NK-92 treated with Interleukin-12 subunit alpha and Interleukin-12 subunit beta, amount 100 ng/mL, for 24 hours (cell line): Measurements from ENCODE around the gene PPP2R5C.

ENCODE experiments used
- DNase-seq: peaks from one replicate; lab custom pipeline; 2025; lab: John Stamatoyannopoulos, UW

PPP2R5C gene

DNA sequence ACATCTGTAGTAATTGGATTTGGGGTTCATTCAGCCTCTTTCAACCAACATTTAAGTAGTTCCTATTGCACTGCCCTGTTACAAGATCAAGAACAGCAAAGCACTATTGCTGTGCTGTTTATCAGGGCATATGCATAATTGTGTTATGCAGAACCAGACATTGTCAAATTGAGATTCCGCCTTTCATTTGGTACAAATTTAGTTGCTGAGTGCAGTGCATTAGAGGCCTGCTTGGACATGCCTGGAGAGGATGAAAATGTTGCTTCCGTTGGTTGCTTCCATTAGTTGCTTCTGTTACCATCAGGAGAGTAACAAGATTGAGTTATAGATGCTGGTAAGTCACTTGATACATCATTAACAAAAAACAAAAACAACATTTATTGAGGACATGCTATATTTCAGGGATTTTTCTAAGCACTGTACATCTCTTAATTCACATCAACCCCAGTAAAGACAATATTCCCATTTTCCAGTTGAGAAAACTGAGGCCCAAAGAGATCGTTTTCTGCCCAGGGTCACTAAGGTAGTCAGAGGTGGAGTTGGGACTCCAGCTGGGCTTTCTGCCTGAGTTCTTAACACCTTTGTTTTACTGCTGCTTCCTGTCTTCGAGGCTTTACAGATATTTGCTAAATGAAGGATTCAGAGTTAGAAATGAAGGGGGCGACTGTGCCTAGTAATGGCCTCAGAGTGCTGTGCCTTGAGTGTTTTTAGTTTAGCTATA is 79.3 kb downstream of the PPP2R5C start:
- DNase-seq: no peak

DNA sequence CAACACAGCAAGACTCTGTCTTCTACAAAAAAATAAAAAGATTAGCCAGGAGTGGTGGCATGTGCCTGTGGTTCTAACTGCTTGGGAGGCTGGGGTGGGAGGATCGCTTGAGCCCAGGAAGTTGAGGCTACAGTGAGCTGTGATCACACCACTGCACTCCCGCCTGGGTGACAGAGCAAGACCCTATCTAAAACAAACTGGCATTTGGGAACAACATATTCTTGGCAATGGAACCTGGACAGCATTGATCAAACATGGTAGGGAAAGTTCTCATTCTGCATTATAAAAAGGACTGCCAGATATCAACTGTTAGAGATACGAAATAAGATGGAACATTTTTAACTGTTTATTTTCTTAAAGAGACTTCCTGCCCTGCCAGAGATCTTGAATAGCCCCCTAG is 81.5 kb downstream of the PPP2R5C start:
- DNase-seq: no peak

DNA sequence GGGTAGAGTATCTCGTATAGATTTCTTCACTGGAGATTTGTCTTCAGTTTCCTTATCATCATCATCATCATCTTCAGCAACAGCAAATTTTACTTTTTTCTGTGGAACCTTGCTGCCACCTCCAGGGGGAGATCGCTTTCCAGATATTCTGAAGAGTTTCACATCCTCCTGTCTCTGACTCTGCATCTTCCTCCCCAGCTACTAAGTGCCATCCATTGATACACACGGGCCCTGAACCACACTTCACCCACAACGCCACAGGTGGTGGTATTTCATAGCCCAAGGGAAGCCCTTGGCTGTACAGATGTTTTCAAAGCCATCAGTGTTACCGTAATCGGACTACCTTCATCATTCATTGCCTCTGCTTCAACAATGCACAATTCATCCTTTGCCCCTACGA is 82.2 kb downstream of the PPP2R5C start:
- DNase-seq: no peak

DNA sequence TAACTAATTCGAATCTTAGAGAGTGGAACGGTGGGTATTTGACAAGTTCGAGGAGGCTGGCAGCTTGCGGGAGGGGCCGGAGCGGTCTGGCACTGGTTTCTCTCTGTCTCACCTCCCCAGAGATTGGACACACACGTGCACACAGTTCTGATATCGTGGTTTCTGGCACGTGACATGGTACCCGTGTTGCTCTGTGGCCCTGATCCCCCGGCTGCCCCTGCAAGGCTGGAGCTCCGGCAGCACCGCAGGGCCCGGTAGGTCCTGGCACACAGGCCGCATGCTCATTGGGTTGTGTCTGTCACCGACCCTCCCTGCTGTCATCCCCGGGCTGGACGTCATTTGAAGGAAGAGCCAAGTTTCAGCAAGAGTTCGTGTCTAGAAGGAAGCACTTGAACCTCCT is 82.7 kb downstream of the PPP2R5C start:
- DNase-seq: no peak

DNA sequence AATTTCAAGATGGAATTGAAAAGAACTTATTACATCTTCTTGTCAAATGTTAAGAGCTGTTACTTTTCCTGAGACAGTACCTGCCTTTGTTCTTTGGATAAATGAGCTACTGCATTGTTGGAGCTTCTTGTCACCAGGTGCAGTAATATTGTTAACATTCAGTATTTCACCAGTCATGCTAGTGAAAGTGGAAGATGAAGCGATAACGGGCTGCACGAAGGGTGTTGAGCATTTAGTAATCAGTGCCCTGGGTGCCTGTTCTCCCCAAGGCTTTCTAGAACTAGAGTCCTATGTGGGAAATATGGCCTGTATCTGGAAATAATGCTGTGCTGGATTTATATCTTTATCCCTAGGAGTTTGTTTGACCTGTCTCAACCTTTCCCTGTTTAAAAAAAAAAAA is 83.2 kb downstream of the PPP2R5C start:
- no peak for DNase-seq

DNA sequence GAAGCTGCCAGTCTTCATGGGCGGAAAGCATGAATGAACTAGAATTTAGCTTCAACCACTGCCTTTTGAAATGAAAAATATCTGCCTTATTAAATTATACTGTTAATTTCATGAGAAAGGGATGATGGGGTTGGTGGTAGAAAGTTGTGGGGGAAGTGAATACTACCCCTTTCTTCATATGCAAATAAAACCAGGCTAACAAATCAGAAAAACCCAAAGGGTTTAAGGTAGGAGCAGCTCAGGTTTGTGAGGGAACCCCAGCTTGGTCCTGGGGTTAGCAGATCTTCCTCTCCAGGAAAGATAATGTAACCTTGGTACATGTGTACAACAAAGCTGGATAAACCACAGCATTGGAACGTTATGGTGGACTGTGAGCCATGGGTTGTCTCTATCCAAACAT is 84.0 kb downstream of the PPP2R5C start:
- DNase-seq: no peak

DNA sequence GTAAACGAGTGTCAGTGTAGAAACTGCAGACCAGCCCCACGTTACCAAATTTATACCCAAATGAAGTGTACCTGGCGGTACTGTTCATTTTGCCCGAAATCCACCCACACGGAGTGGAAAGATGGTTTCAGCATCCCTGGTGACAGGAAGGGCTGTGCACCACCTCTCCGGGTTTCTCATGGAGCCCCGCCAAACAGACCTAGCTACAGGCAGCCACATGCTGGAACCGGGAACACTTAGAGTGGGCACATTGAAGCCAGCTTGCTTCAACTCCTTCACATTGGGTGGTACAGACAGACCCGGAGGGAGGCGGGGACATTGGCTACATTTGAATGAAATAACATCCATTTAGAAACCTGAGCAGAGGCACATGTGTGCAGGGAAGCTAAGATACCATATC is 84.4 kb downstream of the PPP2R5C start:
- no peak for DNase-seq

DNA sequence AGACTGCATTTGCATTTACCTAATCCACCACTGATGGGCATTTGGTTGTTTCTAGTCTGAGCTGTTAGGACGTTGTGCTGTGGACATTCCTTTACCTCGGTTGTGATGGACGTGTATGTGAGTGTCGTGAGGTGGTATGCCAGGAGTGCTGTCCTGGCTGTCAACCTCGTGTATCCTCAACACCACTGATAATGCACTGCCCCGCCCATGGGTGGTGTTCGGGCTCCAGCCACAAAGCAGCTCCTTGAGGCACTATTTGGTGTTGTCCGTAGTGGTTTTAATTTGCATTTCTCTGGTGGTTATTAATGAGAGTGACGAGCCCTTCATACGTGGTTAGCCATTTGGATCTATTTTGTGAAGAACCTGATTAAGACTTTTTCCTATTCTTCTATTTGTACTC is 87.6 kb downstream of the PPP2R5C start:
- no peak for DNase-seq

DNA sequence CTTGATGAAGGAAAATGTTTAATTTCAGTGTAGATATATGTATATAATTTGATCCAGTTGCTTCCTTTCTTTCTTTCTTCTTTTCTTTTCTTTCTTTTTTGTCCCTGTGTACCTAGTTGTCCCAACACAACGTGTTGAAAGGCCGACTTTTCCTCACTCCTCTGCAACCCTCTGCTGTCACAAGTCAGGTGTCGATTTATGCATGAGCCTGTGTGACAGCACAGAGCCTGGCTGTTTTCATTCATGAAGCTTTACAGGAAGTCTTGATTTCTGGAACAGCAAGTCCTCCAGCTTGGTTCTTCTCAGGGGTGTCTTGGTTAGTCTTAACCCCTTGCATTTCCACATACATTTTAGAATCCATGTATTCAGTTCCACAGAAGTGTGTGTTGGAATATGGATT is 88.1 kb downstream of the PPP2R5C start:
- no peak for DNase-seq

DNA sequence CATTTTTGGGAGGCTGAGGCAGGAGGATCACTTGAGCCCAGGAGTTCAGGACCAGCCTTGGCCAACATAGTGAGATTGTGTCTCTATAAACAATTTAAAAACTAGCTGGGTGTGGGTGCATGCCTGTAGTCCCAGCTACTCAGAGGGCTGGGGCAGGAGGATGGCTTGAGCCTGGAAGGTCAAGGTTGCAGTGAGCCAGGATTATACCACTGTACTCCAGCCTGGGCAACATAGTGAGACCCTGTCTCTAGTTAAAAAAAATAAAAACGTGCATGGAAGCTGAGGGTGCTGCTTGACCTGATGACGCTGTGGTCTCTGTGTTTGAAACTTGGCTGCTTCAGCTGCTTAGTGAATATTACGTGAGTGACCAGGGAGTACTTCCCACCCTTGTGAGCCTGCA is 89.7 kb downstream of the PPP2R5C start:
- no peak for DNase-seq

DNA sequence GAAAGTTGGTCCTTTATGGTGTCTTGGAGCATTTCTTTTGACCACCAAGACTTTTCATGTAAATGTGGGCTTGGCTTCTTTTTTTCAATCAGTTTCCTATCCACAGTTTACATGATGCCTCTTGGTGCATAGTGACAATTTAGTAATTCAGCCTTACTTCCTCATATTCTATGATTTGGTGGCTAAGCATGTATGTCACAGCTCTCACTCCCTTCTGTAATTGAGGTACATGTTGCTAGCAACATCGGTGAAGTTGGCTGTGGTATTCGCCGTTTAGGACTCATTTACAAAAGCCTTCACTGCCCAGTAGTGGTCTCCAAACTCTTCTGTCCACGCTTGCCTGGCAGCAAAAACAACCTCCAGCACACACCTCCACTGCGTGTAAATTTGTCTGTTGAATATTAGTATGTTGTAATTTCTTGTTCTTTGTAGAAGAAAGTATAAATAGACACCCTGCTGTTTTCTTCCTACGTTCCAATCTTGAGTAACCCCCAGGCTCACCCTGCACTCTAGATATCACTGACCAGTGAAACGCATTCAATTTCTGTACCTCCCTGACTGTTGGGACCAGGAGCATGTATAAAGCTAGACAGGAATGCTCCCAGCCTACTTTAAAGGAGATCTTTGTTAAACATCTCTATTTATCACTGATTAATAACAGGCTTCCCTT is 90.4 kb downstream of the PPP2R5C start:
- no peak for DNase-seq

DNA sequence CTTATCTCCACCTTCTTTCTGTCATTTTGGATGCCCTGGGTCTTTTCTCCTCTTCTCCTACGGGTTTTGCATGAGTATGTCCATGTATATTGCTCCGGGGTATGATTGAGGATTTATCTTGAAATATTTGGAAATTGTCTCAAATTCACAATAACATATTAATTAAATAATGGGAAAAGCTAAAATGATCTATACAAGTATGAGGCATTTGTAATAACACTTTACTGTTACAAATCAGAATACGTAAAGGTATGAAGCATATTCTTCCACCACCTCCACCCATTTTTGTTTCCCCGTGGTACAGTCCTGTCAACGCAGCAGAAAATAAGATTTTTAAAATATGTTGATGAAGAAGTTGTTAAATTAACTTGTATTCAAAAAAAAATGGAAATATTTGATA is 91.3 kb downstream of the PPP2R5C start:
- no peak for DNase-seq

DNA sequence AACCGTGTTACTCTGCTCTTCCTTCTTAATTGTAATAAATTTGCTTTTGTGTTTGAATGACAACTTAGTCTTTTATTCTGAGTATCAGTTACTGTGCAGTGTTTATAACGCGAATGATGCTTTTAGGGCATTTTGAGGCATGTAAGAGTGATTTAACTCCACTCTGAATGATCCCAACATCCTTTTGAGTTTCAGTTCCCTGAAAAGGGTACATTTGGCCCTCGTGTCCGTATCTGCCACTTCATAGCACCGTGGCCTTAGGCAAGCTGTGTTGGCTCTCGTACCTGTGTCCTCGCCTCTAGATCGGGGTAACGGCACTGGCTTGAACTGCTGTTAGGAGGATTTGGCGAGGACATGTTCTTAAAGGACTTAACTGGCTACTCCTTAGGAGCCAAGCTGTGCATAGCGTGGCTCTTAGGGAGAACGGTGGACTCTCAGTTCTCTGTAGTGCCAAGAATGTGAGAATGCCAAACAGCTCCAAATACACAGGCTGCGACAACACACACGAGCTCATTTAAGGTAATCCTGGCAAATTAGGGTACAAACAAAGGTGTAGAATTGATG is 92.0 kb downstream of the PPP2R5C start:
- DNase-seq: no peak

DNA sequence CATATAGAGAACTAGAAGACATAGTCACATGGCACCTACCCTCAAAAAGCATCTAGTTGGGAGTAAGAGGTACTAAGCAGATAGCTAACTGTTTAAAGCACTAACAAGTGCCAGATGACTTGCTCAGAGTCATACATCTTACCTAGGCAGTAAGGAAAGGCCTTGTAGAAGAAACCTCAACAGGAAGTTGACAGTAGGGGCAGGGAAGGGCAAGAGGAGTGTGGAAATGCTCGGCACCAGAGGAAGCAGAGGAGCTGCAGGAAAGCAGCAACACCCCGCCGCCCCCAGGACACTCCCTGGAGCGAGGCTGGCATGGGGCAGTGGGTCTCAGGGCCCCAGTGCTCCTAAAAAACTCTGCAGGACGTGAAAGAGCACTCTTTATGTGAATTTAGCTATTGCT is 92.9 kb downstream of the PPP2R5C start:
- no peak for DNase-seq

DNA sequence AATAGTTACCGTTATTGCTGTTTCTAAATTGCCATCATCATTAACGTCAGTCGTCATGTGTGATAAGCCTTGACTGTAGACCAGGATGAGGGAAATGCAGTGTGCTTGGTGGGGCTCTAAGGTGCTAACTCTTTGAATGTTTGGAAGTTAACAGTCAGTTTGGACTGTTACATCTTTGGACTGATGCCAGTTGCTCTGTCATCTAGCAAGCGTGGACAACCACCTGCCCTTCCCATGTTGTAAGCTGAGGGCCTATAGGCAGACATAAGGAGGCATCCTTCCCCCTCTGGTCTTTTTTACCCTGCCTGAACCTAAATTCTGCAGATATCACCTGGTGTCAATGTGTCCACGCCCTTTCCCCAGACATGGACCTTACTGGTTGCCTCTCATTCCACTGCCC is 94.4 kb downstream of the PPP2R5C start:
- DNase-seq: no peak

DNA sequence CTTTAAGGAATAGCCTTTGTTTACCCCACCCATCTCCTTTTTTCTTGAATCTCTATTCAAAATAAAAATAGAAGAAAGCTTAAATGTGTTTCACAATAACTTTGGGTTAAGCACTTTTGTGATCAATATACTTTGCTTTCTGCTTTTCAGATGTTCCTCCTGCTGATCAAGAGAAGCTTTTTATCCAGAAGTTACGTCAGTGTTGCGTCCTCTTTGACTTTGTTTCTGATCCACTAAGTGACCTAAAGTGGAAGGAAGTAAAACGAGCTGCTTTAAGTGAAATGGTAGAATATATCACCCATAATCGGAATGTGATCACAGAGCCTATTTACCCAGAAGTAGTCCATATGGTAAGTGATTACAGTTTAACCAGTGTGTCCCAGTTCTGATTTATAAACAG is 95.0 kb downstream of the PPP2R5C start:
- DNase-seq: no peak

DNA sequence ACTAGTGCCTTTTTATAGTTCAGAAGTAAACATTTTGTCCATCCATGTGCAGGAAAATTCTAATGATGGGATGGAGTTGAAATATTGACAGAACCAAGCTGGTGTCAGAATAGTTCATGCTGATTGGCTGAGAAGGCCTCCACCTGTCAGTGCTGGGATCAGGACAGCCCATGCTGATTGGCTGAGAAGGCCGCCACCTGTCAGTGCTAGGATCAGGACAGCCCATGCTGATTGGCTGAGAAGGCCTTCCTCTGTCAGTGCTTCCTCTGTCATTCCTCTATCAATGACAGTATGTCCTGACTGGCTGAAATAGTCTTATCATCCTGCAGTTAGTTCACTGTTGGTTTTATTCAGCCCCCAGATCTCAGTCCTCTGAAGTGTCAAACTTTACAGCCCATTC is 95.7 kb downstream of the PPP2R5C start:
- no peak for DNase-seq

DNA sequence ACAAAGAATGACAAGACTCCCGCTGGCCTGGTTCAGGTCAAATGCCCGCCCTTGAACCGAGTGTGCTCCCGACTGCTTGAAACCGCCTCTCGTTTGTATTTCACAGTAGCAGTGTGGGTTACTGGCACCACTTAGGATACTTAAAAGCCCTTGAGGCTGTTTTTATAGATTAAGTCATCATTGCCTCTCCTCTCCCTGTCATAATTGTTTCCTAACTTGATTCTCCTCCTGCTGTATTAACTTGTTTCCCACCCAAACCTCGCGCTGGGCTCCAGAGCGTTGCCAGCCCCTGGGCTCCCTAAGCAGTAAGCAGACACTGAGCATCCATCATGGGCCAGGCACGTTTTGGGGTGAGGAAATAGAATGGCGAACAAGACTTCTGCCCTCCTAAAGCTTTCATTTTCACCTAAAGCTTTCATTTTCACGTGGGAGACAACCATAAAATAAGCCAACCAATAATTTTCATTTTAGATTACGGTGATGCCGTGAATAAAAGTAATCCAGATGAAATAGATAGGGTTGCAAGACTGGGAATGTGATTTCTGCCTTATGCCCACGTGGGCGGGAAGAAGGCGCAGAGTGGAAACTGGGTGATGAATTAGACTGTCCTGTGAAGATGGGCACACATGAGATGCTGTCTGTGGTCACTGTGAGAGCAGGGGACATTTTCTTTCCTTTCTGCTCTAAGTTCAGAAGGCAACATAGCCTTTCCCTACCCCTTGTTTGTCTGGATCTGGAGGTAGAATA is 97.5 kb downstream of the PPP2R5C start:
- no peak for DNase-seq

DNA sequence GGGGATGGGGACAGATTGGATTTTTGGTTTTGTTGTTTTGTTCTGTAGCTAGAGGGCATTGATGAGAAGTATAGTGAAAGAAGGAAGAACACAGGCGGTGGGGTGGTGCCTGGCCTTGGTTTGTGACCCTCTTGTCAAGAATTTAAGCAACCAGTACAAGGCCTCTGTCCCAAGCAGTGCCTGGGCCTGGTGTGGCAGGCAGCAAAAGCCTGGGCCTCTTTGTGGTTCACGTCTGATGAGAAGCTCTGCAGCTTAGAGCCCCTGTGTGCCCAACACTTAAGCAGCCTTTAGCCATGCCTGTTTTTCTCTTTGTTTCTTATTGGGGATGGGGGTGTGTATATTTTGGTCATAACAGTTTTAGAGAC is 98.0 kb downstream of the PPP2R5C start:
- DNase-seq: no peak

DNA sequence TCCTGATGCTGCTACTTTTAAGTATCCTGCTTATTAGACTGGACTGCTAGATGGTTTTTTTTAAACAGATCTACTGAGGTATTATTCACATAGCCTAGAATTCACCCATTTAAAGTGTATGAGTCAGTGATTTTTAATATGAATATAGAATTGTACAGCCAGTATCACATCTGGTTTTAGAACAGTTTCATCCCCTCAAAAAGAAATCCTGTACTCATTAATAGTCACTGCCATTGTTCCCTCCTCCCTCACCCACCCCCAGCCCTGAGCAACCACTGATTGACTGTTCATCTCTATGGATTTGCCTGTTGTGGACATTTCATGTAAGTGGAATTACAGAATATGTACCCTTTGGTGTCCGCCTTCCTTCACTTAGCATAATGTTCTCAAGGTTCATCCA is 98.4 kb downstream of the PPP2R5C start:
- no peak for DNase-seq

DNA sequence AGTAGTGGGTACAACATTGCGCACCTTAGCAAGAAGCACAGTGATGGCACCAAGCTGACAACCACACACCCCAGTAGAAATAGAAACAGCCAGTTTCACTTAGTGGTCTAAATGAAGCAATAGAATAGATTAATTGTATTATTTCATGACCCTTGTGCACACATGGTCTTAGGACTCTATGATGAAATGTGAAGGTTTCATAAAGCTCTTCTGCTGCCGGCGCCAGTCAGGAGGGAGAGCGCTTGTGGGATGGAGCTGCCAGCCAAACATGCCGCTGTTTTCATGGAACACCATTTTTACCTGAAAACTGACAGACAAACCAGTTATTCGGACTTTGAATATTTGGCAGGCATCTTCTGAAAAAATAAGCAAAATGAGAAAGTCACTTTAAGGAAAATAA is 100.0 kb downstream of the PPP2R5C start:
- DNase-seq: no peak

DNA sequence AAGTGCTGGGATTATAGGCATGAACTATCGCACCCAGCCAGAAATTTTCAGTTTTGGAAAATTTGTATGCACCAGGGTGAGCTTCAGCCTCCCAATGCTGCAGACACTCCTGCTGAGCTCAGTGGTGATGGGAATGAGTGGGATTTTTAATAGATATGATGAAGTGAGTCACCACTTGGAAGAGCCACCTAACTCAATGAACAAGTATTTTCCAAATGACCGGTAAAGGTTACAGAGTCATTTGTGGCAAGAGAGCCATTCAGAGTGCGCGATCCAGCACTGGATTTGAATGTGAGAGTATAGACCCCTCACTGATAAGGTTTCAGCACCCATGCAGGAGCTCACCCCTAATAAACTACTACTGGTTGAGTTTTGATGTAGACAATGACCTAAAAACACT is 100.7 kb downstream of the PPP2R5C start:
- no peak for DNase-seq

DNA sequence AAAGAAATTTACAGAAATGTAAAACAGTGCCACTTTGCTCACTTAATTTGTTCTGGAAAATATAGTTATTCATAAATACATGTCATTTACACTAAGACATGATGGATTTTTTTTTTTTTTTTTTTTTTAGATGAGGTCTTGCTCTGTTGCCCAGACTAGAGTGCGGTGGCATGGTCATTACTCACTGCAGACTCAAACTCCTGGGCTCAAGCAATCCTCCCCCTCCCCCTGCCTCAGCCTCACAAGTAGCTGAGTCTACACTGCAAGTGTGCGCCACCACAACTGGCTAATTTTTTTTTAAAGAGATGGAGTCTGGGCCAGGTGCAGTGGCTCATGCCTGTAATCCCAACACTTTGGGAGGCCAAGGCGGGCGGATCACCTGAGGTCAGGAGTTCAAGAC is 101.2 kb downstream of the PPP2R5C start:
- DNase-seq: no peak
